ENCODE data around the gene LSM3. TPM values are rescaled to one million over a fixed set of nuclear protein-coding genes. Genes with fewer than 3 reads are reported as not detected.

Gene LSM3
- total and polyA plus RNA-seq, 4 donors, result 7.1 to 19.5 (median 10.2) TPM

DNA sequence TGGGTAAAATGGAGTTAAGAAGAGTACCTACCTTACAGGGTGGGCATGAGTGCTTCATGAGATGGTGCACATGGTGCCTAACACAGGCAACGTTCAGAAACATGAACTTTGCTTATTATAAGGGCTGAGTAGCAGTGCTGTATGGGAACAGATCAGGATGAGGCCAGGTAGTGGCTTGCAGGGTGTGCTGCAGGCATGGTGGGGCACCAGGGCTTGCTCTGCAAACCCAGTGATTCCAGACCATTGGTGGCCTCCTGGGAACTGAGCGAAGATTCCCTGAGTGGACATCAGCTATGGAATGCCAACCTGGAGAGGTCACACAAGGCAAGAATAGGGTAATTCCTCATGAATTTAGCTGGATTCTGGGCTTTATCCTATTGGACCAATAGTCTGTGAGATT lies 37.9 kb upstream of the LSM3 start:
- WGBS, 2 donors, result 77 to 81% methylated on average over 2 of the region's 2 CpGs
- H3K27ac ChIP-seq (ENCODE audit: low read depth in 1 of 2, low read length in 2 of 2), result peak overlapping the region in 1 of 2 donors; percentile 4
- peaks cover 0 to 3% of the 10 kb centered on the region in 2 donors for H3K36me3 ChIP-seq (ENCODE audit: control insufficient read depth in 1 of 2, insufficient read depth in 2 of 2, low read length in 1 of 2)
- H3K27me3 ChIP-seq (ENCODE audit: control insufficient read depth in 1 of 2, insufficient read depth in 2 of 2, low read length in 1 of 2), result no peaks in the 10 kb centered on the region
- peaks cover 3 to 5% of the 10 kb centered on the region in 2 donors for H3K4me1 ChIP-seq (ENCODE audit: control insufficient read depth in 1 of 2, insufficient read depth in 2 of 2, low read length in 2 of 2)
- intact Hi-C loops (cut with DNase I), result loop anchor here (5.0 to 10.0 kb wide), 2 partner anchors 37 to 264 kb away; partner anchors contain the start of genes LSM3 (in 1 of the 2), SLC6A6 (in 1 of the 2) and XPC (in 1 of the 2)
- DNase-seq, result no peak
- H3K9me3 ChIP-seq (ENCODE audit: control insufficient read depth, low read length), result no peaks in the 10 kb centered on the region
- no peak overlapping the region for H3K4me3 ChIP-seq (ENCODE audit: low read length in 2 of 2)
- no peak for ATAC-seq (ENCODE audit: low FRiP score)

DNA sequence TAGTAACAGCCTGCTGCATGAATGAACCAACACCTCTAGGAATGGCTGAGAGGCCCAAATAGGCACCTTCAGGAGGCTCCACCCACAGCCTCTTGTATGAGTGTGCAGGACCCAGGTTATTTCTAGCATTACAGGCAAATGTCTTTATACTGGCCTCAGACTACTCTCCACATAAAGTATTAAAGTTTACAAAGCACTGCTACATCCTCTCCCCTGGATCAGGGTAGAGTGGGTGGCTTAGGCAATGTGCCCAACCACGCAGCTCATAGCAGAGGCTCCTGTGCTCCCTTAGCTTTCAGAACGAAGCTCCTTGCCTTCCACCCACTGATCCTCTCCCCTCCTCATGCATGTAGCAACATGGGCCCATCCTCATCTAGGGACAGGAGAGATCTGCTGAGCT lies 37.5 kb upstream of the LSM3 start:
- DNase-seq (no peak), ATAC-seq (ENCODE audit: low FRiP score) (no peak)
- Histone ChIP-seq H3K9me3 (ENCODE audit: control insufficient read depth, low read length) (no peaks in the 10 kb centered on the region), H3K36me3 (ENCODE audit: control insufficient read depth in 1 of 2, insufficient read depth in 2 of 2, low read length in 1 of 2) (peaks cover 0 to 2% of the 10 kb centered on the region in 2 donors), H3K4me1 (ENCODE audit: control insufficient read depth in 1 of 2, insufficient read depth in 2 of 2, low read length in 2 of 2) (peaks cover 3 to 5% of the 10 kb centered on the region in 2 donors), H3K4me3 (ENCODE audit: low read length in 2 of 2) (no peak overlapping the region), H3K27me3 (ENCODE audit: control insufficient read depth in 1 of 2, insufficient read depth in 2 of 2, low read length in 1 of 2) (no peaks in the 10 kb centered on the region), H3K27ac (ENCODE audit: low read depth in 1 of 2, low read length in 2 of 2) (peak overlapping the region in 1 of 2 donors; percentile 85)
- 14% methylated on average over 2 of the region's 2 CpGs for WGBS, 2 donors
- intact Hi-C loops (cut with DNase I), result loop anchor here (5.0 to 10.0 kb wide), 2 partner anchors 36 to 264 kb away; partner anchors contain the start of genes LSM3 (in 1 of the 2), SLC6A6 (in 1 of the 2) and XPC (in 1 of the 2)

DNA sequence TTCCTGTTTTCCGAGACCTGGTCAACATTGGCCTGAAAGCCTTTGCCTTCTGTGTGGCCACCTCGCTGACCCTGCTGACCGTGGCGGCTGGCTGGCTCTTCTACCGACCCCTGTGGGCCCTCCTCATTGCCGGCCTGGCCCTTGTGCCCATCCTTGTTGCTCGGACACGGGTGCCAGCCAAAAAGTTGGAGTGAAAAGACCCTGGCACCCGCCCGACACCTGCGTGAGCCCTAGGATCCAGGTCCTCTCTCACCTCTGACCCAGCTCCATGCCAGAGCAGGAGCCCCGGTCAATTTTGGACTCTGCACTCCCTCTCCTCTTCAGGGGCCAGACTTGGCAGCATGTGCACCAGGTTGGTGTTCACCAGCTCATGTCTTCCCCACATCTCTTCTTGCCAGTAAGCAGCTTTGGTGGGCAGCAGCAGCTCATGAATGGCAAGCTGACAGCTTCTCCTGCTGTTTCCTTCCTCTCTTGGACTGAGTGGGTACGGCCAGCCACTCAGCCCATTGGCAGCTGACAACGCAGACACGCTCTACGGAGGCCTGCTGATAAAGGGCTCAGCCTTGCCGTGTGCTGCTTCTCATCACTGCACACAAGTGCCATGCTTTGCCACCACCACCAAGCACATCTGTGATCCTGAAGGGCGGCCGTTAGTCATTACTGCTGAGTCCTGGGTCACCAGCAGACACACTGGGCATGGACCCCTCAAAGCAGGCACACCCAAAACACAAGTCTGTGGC lies 36.8 kb upstream of the LSM3 start:
- H3K27ac ChIP-seq (ENCODE audit: low read depth in 1 of 2, low read length in 2 of 2), result peak overlapping the region; percentile 7 to 85
- H3K4me1 ChIP-seq (ENCODE audit: control insufficient read depth in 1 of 2, insufficient read depth in 2 of 2, low read length in 2 of 2), result peaks cover 3 to 6% of the 10 kb centered on the region in 2 donors
- no peaks in the 10 kb centered on the region for H3K9me3 ChIP-seq (ENCODE audit: control insufficient read depth, low read length)
- no peak for DNase-seq
- peaks cover 0 to 2% of the 10 kb centered on the region in 2 donors for H3K36me3 ChIP-seq (ENCODE audit: control insufficient read depth in 1 of 2, insufficient read depth in 2 of 2, low read length in 1 of 2)
- intact Hi-C loops (cut with DNase I), result loop anchor here (5.0 to 10.0 kb wide), 2 partner anchors 36 to 263 kb away; partner anchors contain the start of genes LSM3 (in 1 of the 2), SLC6A6 (in 1 of the 2) and XPC (in 1 of the 2)
- WGBS, 2 donors, result 62% methylated on average over 19 of the region's 19 CpGs
- ATAC-seq (ENCODE audit: low FRiP score), result no peak
- H3K27me3 ChIP-seq (ENCODE audit: control insufficient read depth in 1 of 2, insufficient read depth in 2 of 2, low read length in 1 of 2), result no peaks in the 10 kb centered on the region
- H3K4me3 ChIP-seq (ENCODE audit: low read length in 2 of 2), result no peak overlapping the region

DNA sequence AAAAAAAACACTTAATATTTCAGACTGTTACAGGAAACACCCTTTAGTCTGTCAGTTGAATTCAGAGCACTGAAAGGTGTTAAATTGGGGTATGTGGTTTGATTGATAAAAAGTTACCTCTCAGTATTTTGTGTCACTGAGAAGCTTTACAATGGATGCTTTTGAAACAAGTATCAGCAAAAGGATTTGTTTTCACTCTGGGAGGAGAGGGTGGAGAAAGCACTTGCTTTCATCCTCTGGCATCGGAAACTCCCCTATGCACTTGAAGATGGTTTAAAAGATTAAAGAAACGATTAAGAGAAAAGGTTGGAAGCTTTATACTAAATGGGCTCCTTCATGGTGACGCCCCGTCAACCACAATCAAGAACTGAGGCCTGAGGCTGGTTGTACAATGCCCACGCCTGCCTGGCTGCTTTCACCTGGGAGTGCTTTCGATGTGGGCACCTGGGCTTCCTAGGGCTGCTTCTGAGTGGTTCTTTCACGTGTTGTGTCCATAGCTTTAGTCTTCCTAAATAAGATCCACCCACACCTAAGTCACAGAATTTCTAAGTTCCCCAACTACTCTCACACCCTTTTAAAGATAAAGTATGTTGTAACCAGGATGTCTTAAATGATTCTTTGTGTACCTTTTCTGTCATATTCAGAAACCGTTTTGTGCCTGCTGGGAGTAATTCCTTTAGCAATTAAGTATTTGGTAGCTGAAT lies 35.9 kb upstream of the LSM3 start:
- H3K9me3 ChIP-seq (ENCODE audit: control insufficient read depth, low read length), result no peaks in the 10 kb centered on the region
- H3K36me3 ChIP-seq (ENCODE audit: control insufficient read depth in 1 of 2, insufficient read depth in 2 of 2, low read length in 1 of 2), result peaks cover 0 to 3% of the 10 kb centered on the region in 2 donors
- WGBS, 2 donors, result 66% methylated on average over 8 of the region's 8 CpGs
- no peak for DNase-seq
- intact Hi-C loops (cut with DNase I), result loop anchor here (5.0 to 10.0 kb wide), 2 partner anchors 35 to 262 kb away; partner anchors contain the start of genes LSM3 (in 1 of the 2), SLC6A6 (in 1 of the 2) and XPC (in 1 of the 2)
- H3K27ac ChIP-seq (ENCODE audit: low read depth in 1 of 2, low read length in 2 of 2), result peak overlapping the region; percentile 50 to 97
- H3K4me3 ChIP-seq (ENCODE audit: low read length in 2 of 2), result no peak overlapping the region
- no peaks in the 10 kb centered on the region for H3K27me3 ChIP-seq (ENCODE audit: control insufficient read depth in 1 of 2, insufficient read depth in 2 of 2, low read length in 1 of 2)
- H3K4me1 ChIP-seq (ENCODE audit: control insufficient read depth in 1 of 2, insufficient read depth in 2 of 2, low read length in 2 of 2), result peaks cover 3 to 4% of the 10 kb centered on the region in 2 donors
- ATAC-seq (ENCODE audit: low FRiP score), result no peak

DNA sequence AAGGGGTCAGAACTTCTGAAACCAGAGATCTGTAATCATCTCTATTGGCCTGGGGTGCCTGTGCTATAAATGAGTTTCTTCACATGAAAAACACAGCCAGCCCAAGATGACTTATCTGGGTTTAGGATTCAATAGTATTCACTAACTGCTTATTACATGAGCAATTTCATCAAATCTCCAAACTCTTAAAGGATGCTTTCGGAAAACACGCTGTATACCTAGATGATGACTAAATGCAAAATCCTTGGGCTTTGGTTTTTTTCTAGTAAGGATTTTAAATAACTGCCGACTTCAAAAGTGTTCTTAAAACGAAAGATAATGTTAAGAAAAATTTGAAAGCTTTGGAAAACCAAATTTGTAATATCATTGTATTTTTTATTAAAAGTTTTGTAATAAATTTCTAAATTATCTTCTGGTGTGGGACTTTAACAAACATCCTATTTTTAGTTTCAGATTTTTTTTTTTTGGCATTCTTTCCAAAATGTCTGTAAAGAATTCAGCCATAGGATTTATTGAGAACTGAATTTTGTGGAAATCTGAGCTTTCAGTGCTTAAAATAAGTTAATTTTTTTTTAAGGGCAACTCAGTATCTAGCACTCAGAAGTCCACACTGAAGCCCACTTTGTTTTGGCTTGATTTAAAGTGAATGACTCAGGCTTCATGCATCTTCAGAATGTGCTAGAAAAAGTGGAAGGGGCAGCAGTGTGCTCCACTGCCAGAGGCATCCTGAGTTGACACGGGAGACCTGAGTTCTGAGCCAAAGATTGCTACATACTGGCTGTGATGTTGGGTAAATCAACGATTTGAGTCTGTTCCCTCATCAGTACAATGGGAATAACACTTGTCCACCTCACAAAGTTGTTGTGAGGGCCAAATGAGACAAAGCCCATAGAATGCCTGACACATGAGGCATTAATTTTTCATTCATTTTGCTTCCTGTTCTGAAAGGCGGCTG lies 35.1 kb upstream of the LSM3 start:
- 11 to 14% methylated on average over 7 of the region's 7 CpGs for WGBS, 2 donors
- Histone ChIP-seq H3K36me3 (ENCODE audit: control insufficient read depth in 1 of 2, insufficient read depth in 2 of 2, low read length in 1 of 2) (peaks cover 0 to 6% of the 10 kb centered on the region in 2 donors), H3K27me3 (ENCODE audit: control insufficient read depth in 1 of 2, insufficient read depth in 2 of 2, low read length in 1 of 2) (no peaks in the 10 kb centered on the region), H3K4me3 (ENCODE audit: low read length in 2 of 2) (no peak overlapping the region), H3K9me3 (ENCODE audit: control insufficient read depth, low read length) (no peaks in the 10 kb centered on the region), H3K27ac (ENCODE audit: low read depth in 1 of 2, low read length in 2 of 2) (peak overlapping the region; percentile 50 to 99), H3K4me1 (ENCODE audit: control insufficient read depth in 1 of 2, insufficient read depth in 2 of 2, low read length in 2 of 2) (peaks cover 3 to 4% of the 10 kb centered on the region in 2 donors)
- peak; percentile 84 for ATAC-seq (ENCODE audit: low FRiP score)
- intact Hi-C loops (cut with DNase I), result loop anchor here (1.0 to 10.0 kb wide), 3 partner anchors 18 to 261 kb away; partner anchors contain the start of genes LSM3 (in 1 of the 2), SLC6A6 (in 1 of the 2), TMEM43 (in 1 of the 2) and XPC (in 1 of the 2)
- peak in 1 of 2 donors; percentile 82 for DNase-seq

DNA sequence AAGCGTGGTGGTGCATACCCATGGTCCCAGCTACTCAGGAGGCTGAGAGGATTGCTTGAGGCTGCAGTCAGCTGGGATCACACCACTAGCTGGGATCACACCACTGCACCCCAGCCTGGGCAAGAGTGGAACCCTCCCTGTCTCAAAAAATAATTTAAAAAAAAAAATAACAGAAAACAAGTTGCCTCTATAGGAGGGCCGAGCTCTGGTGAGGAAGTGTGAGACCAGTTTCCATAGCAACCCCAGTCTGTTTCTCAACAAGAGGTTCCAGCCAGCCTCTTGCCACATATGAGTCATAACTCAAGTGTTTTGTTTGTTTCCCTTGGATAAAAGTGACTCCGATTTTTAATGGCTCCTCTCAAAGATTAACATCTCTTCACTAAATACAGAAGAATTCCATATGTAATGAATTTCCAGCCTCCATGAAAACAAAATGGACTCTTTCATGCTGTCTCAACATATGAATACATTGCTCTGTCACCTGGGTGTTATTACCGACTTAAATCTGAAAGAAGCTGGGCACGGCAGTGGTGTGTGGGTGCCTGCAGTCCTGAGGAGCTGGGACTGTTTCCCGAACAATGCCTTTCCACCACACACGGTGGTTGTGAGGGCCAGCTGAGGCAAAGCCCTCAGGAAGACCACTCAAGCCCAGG lies 34.1 kb upstream of the LSM3 start:
- ATAC-seq (ENCODE audit: low FRiP score), result peak; percentile 91
- intact Hi-C loops (cut with DNase I), result loop anchor here (1.0 to 10.0 kb wide), 3 partner anchors 19 to 260 kb away; partner anchors contain the start of genes LSM3 (in 1 of the 2), SLC6A6 (in 1 of the 2), TMEM43 (in 1 of the 2) and XPC (in 1 of the 2)

DNA sequence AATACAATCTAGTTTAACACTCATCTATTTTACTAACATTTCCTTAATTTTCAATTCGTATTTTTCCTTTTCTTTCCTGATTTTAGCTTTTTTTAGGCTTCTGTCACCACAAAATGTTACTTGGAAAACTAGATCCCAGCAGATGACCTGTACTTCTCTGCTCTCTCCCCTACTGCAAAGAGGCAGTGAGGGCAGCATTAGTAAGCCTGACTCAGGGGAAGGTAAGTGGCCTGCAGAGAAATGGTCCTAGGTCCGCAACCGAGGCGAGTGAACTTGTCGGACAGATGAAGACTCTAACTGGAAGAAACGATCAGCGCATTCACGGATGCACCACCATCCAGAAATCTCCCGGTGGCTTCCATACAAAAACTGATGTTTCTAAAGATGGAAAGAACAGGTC lies 33.4 kb upstream of the LSM3 start:
- no peaks in the 10 kb centered on the region for H3K9me3 ChIP-seq (ENCODE audit: control insufficient read depth, low read length)
- no peak for DNase-seq
- H3K27me3 ChIP-seq (ENCODE audit: control insufficient read depth in 1 of 2, insufficient read depth in 2 of 2, low read length in 1 of 2), result no peaks in the 10 kb centered on the region
- 66% methylated on average over 9 of the region's 9 CpGs for WGBS, 2 donors
- H3K4me1 ChIP-seq (ENCODE audit: control insufficient read depth in 1 of 2, insufficient read depth in 2 of 2, low read length in 2 of 2), result peaks cover 3 to 4% of the 10 kb centered on the region in 2 donors
- H3K27ac ChIP-seq (ENCODE audit: low read depth in 1 of 2, low read length in 2 of 2), result peak overlapping the region; percentile 58 to 92
- intact Hi-C loops (cut with DNase I), result loop anchor here in 1 of 2 donors (10.0 kb wide), 1 partner anchor 260 kb away; the partner anchor contains the start of gene SLC6A6
- H3K36me3 ChIP-seq (ENCODE audit: control insufficient read depth in 1 of 2, insufficient read depth in 2 of 2, low read length in 1 of 2), result peaks cover 0 to 6% of the 10 kb centered on the region in 2 donors
- ATAC-seq (ENCODE audit: low FRiP score), result no peak
- H3K4me3 ChIP-seq (ENCODE audit: low read length in 2 of 2), result no peak overlapping the region

More for the DNA sequence above, 34.1 kb upstream of the LSM3 start:
- Histone ChIP-seq H3K9me3 (ENCODE audit: control insufficient read depth, low read length) (no peaks in the 10 kb centered on the region), H3K36me3 (ENCODE audit: control insufficient read depth in 1 of 2, insufficient read depth in 2 of 2, low read length in 1 of 2) (peaks cover 0 to 6% of the 10 kb centered on the region in 2 donors), H3K27ac (ENCODE audit: low read depth in 1 of 2, low read length in 2 of 2) (peak overlapping the region; percentile 89 to 99), H3K27me3 (ENCODE audit: control insufficient read depth in 1 of 2, insufficient read depth in 2 of 2, low read length in 1 of 2) (no peaks in the 10 kb centered on the region), H3K4me3 (ENCODE audit: low read length in 2 of 2) (no peak overlapping the region), H3K4me1 (ENCODE audit: control insufficient read depth in 1 of 2, insufficient read depth in 2 of 2, low read length in 2 of 2) (peaks cover 3 to 4% of the 10 kb centered on the region in 2 donors)
- peak; percentile 79 to 81 for DNase-seq
- WGBS, 2 donors, result 0 to 1% methylated on average over 7 of the region's 7 CpGs

Measured in aorta (tissue), 5 donors.